ENCODE measurements around the gene DIDO1.

Gene DIDO1

GRCh38 chr20:62951143-62951895 is 25.0 kb upstream of the DIDO1 start:
- no peak for DNase-seq (ENCODE audit: low read depth)

DNA sequence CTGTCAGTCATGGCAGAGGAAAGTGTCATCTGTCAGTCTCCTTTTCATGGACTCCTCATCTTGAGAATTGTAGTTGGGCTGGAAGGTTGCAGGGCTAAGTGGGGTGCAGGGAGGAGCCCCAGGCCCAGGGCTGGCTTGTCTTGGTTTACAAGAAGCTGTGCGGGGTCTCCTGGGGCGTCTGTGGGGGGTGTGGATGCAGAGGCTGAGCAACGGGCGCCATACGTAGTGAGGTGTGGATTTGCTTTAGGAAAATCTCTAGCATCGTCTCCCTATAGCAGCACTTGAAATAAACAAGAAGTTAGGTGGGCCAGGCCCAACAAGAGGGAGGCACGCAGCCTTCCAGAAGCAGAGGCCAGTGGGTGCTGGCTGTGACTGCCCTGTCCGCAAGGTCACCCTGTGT is 24.4 kb upstream of the DIDO1 start:
- DNase-seq (ENCODE audit: low read depth): no peak

GRCh38 chr20:62949962-62950361 is 23.7 kb upstream of the DIDO1 start:
- DNase-seq (ENCODE audit: low read depth): no peak

- no peak for DNase-seq (ENCODE audit: low read depth)
These were observed 23.0 kb upstream of the DIDO1 start for GRCh38 chr20:62949153-62949821.

DNA sequence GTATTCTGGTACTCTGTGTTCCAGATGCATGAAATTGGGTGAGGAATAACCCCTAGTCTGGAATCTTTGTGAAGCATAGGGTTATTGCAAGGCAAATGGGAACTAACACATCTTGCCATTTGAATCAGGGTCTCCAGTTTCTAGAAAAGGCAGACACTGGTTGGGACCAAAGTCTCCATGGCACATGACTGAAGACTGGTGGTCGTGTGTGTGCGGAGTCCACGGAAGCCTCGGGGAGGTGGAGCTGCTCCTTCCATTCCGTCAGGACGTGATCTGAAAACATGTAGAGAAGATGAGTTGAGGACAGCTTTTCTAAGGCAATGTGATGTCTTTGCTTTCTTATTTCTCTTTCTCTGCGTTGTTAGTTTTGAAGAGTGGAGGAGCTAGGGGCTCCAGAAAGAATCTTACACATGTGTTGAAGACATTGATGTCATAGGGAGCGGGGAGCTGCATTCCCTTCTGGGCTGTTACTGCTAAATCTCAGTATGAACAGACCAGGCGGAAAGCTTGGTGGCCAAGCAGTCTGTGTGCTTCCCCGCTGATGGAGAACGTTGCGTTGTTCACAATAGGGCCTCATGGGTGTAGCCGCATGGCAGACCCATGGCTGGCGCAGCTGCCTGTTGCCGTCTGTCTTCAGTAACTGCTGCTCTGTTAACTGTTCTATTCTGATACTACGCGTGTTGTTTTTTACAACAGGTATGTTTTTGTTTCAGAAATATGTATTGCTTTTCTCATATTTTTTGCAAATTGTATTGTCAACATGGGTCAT is 21.4 kb upstream of the DIDO1 start:
- no peak for DNase-seq (ENCODE audit: low read depth)

- DNase-seq (ENCODE audit: low read depth): no peak
These were observed 20.6 kb upstream of the DIDO1 start for GRCh38 chr20:62946918-62947317.

DNA sequence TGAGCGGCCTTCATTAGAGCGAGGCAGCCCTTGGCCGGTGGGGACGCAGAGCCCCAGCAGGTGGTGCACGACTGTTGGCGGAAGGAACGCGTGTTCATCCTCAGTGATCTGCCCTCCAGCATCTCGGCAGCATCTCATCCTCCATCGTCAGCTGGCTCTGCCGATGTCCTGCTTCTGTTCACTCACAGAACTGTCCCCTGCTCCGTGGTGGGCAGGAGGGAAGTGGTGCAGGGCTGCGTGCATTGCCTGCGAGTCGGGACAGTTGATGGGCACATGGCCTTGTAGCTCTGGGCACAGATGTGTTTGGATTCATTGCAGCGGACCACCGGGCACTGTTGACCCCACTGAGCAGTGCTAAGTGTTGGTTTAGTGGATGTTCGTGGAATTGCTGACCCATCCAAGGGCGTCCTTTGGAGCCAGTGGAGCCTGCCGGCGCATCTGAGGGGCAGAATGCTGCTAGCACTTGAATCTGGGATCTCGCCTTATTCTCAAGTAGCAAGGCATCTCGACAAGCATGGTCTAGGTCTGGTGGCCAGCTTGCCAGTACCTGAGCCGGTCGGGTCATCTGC is 19.6 kb upstream of the DIDO1 start:
- no peak for DNase-seq (ENCODE audit: low read depth)

DNA sequence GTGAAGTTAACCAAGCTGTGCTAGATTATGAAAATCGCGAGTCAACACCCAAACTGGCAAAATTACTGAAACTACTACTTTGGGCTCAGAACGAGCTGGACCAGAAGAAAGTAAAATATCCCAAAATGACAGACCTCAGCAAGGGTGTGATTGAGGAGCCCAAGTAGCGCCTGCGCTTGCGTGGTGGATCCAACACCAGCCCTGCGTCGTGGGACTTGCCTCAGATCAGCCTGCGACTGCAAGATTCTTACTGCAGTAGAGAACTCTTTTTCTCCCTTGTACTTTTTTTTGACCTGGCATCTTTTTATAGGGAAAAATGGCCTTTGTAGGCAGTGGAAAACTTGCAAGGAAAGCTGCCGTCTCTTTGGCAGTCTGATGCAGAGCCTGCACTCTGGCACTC is 18.4 kb upstream of the DIDO1 start:
- DNase-seq (ENCODE audit: low read depth): no peak

- no peak for DNase-seq (ENCODE audit: low read depth)
These were observed 17.9 kb upstream of the DIDO1 start for GRCh38 chr20:62944184-62944583.

GRCh38 chr20:62943396-62943795 is 17.1 kb upstream of the DIDO1 start:
- no peak for DNase-seq (ENCODE audit: low read depth)

- DNase-seq (ENCODE audit: low read depth): no peak
These were observed 16.2 kb upstream of the DIDO1 start for GRCh38 chr20:62942456-62942855.

DNA sequence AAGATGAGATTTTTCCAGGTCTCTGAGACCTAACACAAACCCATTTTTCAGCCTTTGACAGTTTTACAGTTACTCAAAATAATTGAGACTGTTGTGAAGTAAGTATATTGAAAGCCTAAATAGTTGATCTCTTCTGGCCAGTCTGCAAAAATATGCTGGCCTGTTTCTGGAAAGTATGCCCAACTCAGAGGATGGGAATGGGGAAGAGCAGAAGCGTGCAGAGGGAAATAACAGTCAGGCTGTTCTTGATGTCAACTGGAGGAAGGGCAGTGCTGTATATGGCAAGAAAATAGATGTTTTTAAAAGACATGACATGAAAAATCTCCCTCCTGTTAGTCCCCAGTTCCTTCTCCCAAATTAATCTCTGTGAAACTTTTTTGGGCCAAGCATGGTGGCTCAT is 15.5 kb upstream of the DIDO1 start:
- no peak for DNase-seq (ENCODE audit: low read depth)

DNA sequence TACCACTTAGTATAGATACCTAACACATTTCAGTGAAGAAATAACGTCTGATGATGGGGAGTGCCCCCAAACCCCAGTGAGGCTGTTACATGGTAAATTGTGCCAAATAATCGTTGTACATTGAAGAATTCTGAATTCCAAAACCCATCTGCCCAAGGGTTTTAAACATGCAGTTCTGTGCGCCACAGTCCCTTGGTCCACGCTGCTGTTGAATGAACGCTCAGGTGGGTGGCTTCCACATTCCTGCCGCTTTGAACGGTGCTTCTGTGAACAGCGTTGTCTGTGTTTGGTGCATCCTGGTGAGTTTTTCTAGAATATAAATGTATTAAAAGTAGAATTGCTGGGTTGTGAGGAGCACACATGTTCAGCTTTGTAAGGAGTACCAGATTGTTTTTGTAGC is 14.6 kb upstream of the DIDO1 start:
- no peak for DNase-seq (ENCODE audit: low read depth)

- DNase-seq (ENCODE audit: low read depth): no peak
These were observed 12.0 kb upstream of the DIDO1 start, which contains the start of gene GID8 for GRCh38 chr20:62938105-62938888. Gene GID8, plus strand, starts transcription at chr20:62938147. Its CDS starts 3,356 bp downstream, at chr20:62941503.

DNA sequence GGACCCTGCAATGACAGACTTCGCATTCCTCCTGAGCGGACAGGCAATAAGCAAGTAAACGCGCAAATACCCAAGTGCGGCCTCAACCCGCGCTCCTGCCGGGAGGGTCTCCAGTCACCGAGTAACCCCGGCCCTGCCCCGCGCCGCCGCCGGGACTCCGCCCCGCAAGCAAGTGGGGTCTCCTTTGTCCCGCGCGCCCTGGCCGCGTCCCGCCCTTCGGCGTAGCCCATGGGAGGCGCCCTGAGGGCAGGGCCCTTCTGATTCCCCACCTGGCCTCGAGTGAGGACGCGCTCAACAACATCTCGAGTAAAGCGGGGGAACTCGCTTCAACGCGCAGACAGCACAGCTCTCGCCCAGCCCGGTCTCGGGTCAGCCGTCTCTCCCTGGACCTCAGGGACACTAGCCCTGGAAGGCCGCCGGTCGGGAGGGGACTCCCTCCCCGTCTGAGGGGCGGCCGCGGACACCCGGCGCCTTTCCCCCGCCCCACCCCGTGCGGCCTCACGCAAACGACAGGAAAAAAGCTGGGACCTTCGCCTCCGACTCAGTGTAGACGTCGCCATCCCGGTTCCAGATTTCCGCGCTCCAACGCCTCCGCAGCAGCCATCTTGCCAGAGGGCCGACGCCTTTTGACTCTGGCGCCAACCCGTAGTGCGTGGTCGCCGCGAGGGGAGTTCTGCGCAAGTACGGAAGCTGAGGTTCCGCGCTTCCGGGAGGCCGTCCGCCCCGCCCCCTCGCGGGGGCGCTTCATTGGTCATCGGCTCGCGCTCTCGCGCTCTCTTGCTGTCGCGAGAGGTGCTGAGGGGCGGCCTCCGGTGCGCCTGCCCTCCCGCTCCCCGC is 11.2 kb upstream of the DIDO1 start:
- peak; percentile 91 for DNase-seq (ENCODE audit: low read depth)

DNA sequence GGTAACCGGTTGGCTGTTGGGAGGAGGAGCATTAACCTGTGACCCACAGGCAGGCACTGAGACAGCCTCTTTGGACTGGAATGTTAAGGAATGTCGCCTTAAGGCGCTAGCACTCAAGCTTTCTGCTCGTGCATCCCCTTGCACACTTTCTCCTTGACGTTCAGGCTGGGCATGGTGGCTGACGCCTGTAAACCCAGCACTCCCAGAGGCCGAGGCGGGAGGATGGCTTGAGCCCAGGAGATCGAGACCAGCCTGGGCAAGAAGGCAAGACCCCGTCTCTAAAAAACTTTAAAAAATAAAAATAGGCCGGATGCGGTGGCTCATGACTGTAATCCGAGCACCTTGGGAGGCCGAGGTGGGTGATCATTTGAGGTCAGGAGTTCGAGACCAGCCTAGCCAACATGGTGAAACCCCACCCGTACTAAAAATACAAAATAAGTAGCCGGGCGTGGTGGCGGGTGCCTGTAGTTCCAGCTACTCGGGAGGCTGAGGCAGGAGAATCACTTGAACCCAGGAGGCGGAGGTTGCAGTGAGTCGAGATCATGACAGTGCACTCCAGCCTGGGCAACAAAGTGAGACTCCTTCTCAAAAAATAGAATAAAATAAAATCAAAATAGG is 9.8 kb upstream of the DIDO1 start:
- no peak for DNase-seq (ENCODE audit: low read depth)

- no peak for DNase-seq (ENCODE audit: low read depth)
These were observed 9.1 kb upstream of the DIDO1 start for GRCh38 chr20:62935204-62935967.

GRCh38 chr20:62933966-62934365 is 7.7 kb upstream of the DIDO1 start:
- DNase-seq (ENCODE audit: low read depth): no peak

DNA sequence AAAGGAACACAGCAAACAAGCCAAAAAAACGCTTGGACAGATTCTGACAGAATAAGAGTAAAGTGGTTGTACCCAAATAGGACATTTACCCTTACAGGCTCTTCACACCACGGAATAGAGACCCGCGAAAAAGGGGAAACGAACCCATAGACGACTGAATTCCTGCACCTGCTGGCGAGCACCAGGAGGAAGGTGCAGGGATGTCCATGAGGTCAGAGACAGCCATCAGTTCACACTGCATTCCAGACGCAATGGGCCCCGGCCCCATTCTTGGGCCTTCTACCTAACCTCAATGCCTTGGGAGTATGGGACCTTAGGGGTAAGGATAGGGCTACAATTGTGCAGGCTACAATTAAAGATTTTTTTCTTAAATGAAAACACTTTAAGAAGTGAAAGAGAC is 5.2 kb upstream of the DIDO1 start:
- no peak for DNase-seq (ENCODE audit: low read depth)
